Measurements from ENCODE around the gene ISOC2. TPM values are rescaled to one million over a fixed set of nuclear protein-coding genes. Genes with fewer than 3 reads are reported as not detected.

ISOC2 gene
- total RNA-seq, 3 donors from 2014 or later (not counting 1 experiment from before 2014, with no cell fraction given) = 7.2 to 12.4 (median 9.5) TPM

DNA sequence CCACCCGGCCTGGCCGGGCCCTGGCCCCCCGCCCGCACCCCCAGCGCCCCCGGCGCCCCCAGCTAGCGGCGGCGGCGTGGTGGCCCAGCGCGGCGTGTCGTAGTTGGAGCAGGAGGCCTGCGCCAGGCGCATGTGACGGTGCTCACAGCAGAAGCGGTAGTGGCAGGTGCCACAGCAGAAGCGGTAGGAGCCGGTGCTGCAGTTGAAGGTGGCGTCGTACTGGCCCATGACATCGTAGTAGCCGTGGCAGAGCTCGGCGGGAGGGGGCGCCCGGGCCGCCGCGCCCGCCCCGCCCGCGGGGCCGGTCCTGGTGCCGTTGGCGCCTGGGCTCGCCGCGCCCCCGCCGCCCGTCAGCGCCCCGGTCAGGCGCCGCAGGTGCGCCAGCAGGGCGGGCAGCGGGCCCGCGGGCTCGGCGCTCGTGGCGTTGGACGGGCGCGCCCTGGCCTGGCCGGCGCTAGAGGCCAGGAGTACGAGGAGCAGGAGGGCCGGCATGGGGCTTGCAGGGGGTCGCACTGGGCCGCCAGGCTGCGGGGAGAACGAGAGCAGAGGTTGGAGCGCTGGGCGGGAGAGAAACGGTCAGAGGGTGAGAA, 19.0 kb downstream of the ISOC2 start:
- ATAC-seq (peak in 2 of 3 donors; percentile 17 to 40), DNase-seq (peak in 1 of 2 donors; percentile 48)
- Mint-ChIP-seq H3K4me1 (peaks cover 11 to 25% of the 10 kb centered on the region in 2 donors), H3K27ac (no peak overlapping the region), H3K27me3 (ENCODE audit: low read depth in 2 of 2) (peaks cover 52 to 53% of the 10 kb centered on the region in 2 donors), H3K9me3 (no peaks in the 10 kb centered on the region), H3K36me3 (peaks cover 8% of the 10 kb centered on the region), H3K4me3 (no peak overlapping the region)
- Histone ChIP-seq H3K36me3 (ENCODE audit: control insufficient read depth, insufficient read depth, low read length) (no peaks in the 10 kb centered on the region), H3K27ac (ENCODE audit: low read length) (no peak overlapping the region), H3K4me1 (ENCODE audit: control insufficient read depth, insufficient read depth, low read length) (peaks cover 22% of the 10 kb centered on the region), H3K9me3 (ENCODE audit: control insufficient read depth, insufficient read depth, low read length) (no peaks in the 10 kb centered on the region), H3K27me3 (ENCODE audit: control insufficient read depth, insufficient read depth, low read length) (peaks cover 44% of the 10 kb centered on the region), H3K4me3 (ENCODE audit: low read length) (no peak overlapping the region)
- intact Hi-C loops (cut with micrococcal nuclease) = no loop called here
- WGBS (ENCODE audit: insufficient coverage) = 2% methylated on average over 70 of the region's 72 CpGs
- TF ChIP-seq, protein P1, sequence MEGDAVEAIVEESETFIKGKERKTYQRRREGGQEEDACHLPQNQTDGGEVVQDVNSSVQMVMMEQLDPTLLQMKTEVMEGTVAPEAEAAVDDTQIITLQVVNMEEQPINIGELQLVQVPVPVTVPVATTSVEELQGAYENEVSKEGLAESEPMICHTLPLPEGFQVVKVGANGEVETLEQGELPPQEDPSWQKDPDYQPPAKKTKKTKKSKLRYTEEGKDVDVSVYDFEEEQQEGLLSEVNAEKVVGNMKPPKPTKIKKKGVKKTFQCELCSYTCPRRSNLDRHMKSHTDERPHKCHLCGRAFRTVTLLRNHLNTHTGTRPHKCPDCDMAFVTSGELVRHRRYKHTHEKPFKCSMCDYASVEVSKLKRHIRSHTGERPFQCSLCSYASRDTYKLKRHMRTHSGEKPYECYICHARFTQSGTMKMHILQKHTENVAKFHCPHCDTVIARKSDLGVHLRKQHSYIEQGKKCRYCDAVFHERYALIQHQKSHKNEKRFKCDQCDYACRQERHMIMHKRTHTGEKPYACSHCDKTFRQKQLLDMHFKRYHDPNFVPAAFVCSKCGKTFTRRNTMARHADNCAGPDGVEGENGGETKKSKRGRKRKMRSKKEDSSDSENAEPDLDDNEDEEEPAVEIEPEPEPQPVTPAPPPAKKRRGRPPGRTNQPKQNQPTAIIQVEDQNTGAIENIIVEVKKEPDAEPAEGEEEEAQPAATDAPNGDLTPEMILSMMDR (IDR thresholded peaks at IDR 0.05) = no peak

DNA sequence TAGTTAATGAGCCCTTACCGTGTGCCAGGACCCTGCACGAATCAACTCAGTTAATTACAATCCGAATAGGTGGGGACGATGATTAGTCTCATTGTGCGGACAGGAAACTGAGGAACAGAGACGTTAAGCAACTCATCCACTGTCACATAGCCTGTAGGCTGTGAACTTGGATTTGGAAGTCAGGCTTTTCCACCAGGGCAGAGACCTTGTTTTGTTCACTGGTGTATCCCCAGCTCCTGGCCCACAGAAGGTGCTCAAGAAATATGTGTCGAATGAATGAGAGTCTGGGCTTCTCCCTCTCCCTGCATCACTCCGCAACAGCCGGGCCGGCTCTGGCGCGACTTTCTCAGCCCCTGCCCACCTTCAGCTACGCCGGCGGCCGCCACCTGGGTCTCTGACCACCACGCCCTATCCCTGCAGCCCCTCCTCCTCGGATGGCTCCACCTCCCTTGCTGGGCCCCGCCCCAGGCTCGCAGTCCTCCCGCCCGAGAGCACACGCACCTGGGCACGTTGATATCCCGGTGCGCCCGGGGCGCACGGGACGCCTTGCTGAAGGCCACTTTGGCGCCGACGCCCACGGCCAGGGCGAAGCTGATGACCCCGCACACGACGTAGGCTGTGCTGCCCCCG, 19.6 kb downstream of the ISOC2 start:
- DNase-seq = no peak
- Mint-ChIP-seq H3K4me3 (peak overlapping the region; percentile 72), H3K27me3 (ENCODE audit: low read depth in 2 of 2) (peaks cover 59 to 60% of the 10 kb centered on the region in 2 donors), H3K9me3 (no peaks in the 10 kb centered on the region), H3K36me3 (peaks cover 8% of the 10 kb centered on the region), H3K27ac (no peak overlapping the region), H3K4me1 (peaks cover 11 to 31% of the 10 kb centered on the region in 2 donors)
- no peaks in the 10 kb centered on the region for H3K36me3 ChIP-seq (ENCODE audit: control insufficient read depth, insufficient read depth, low read length)
- intact Hi-C loops (cut with micrococcal nuclease) = no loop called here
- no peak overlapping the region for H3K27ac ChIP-seq (ENCODE audit: low read length)
- TF ChIP-seq, protein P1 (IDR thresholded peaks at IDR 0.05) = no peak
- peaks cover 22% of the 10 kb centered on the region for H3K4me1 ChIP-seq (ENCODE audit: control insufficient read depth, insufficient read depth, low read length)
- H3K27me3 ChIP-seq (ENCODE audit: control insufficient read depth, insufficient read depth, low read length) = peaks cover 48% of the 10 kb centered on the region
- WGBS (ENCODE audit: insufficient coverage) = 4% methylated on average over 39 of the region's 39 CpGs
- ATAC-seq = no peak
- H3K4me3 ChIP-seq (ENCODE audit: low read length) = no peak overlapping the region
- H3K9me3 ChIP-seq (ENCODE audit: control insufficient read depth, insufficient read depth, low read length) = no peaks in the 10 kb centered on the region

DNA sequence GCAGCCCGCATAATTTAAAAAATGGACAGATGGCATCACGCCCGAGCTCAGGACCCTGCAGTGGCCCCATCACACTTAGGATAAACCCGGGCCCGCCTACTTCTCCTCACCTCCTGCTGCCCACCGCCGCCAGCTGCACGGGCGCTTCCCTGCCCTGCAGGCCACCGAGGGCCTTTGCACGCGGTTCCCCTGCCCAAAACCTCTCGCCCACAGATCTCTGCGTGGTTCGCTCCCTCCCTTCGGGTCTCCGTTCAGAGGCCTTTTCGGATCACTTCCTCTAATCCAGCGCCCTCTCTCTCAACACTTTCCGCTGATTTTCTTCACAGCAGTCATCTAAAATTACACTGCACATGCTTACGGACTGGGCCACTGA, 20.1 kb downstream of the ISOC2 start:
- no peak for DNase-seq
- H3K36me3 Mint-ChIP-seq = peaks cover 8% of the 10 kb centered on the region

More for the DNA sequence above, 20.1 kb downstream of the ISOC2 start:
- 2% methylated on average over 21 of the region's 21 CpGs for WGBS (ENCODE audit: insufficient coverage)
- Histone ChIP-seq H3K27me3 (ENCODE audit: control insufficient read depth, insufficient read depth, low read length) (peaks cover 48% of the 10 kb centered on the region), H3K9me3 (ENCODE audit: control insufficient read depth, insufficient read depth, low read length) (no peaks in the 10 kb centered on the region), H3K4me1 (ENCODE audit: control insufficient read depth, insufficient read depth, low read length) (peaks cover 22% of the 10 kb centered on the region), H3K4me3 (ENCODE audit: low read length) (no peak overlapping the region), H3K27ac (ENCODE audit: low read length) (no peak overlapping the region), H3K36me3 (ENCODE audit: control insufficient read depth, insufficient read depth, low read length) (no peaks in the 10 kb centered on the region)
- intact Hi-C loops (cut with micrococcal nuclease) = no loop called here
- TF ChIP-seq, protein P1 (IDR thresholded peaks at IDR 0.05) = no peak
- H3K27ac Mint-ChIP-seq = no peak overlapping the region
- H3K4me1 Mint-ChIP-seq = peaks cover 11 to 31% of the 10 kb centered on the region in 2 donors
- no peak for ATAC-seq
- peaks cover 63 to 64% of the 10 kb centered on the region in 2 donors for H3K27me3 Mint-ChIP-seq (ENCODE audit: low read depth in 2 of 2)
- H3K9me3 Mint-ChIP-seq = no peaks in the 10 kb centered on the region
- peak overlapping the region; percentile 72 for H3K4me3 Mint-ChIP-seq

All from natural killer cell (primary cell).